Stimulated activated CD8-positive, alpha-beta memory T cell treated with anti-CD3 and anti-CD28 coated beads, Interleukin-12 subunit alpha, Interleukin-12 subunit beta, amount 100 ng/mL, for 1 hour (primary cell): ENCODE data around the gene FTSJ1.
"Not testable (repeated sequence)": the region's sequence is repeated elsewhere in the genome, so short reads cannot be mapped to it uniquely, and the experiment has no call there.

Experiments used
- DNase-seq: peaks from one replicate; pipeline ENCODE4 v3.0.0-alpha.2; 2020; ENCODE audit warnings: low read depth

Gene FTSJ1

DNA sequence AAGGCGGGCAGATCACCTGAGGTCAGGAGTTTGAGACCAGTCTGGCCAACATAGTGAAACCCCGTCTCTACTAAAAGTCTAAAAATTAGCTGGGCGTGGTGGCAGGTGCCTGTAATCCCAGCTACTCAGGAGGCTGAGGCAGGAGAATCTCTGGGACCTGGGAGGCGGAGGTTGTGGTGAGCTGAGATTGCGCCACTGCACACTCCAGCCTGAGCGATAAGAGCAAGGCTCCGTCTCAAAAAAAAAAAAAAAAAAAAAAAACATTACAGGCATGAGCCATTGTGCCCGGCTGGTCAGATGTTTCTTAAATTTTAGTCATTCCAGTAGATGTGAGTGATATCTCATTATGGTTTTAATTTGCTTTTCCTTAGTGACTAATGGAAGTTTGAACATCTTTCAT lies 49.9 kb downstream of the FTSJ1 start:
- not testable (repeated sequence) for DNase-seq

DNA sequence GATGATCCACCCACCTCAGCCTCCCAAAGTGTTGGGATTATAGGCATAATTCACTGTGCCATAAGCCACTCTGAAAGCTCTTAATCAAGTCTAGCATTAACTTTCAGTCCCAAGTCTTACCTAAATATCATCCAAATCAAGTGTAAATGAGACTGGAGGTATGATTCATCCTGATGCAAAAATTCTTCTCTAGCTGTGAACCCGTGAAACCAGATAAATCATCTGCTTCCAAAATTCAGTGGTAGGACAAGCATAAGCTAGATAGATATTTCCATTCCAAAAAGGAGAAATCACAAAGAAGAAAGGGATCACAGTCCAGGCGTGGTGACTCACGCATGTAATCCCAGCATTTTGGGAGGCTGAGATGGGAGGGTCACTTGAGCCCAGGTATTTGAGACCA lies 54.7 kb downstream of the FTSJ1 start:
- no peak for DNase-seq

DNA sequence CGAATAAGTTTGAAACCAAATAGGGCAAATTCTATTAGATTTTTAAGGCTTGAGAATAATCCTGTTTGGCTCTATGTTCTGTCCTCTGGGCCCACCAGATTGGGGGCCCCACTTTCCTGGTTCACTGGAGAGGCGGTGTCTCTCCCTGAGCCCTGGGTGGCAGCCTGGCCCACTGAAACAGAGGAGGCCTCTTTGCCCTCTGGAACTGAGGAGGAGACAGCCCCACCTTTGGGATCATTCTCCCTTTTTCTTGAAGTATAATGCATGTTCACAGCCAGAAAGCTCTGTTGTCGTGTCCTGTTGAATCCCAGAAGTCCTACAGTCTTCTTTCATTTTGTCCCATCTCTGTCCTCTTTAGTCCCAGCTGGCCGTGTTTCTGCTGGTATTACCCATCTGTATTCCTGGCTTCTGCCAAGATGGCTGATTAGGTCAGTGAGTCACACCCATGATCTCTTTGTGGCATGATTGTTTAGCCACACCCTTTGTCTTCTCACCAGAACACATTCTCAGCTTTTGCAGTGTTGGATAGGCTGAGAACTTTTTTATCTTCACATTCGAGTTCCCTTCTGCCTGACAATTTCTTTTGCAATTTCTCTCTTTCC lies 55.5 kb downstream of the FTSJ1 start:
- no peak for DNase-seq

DNA sequence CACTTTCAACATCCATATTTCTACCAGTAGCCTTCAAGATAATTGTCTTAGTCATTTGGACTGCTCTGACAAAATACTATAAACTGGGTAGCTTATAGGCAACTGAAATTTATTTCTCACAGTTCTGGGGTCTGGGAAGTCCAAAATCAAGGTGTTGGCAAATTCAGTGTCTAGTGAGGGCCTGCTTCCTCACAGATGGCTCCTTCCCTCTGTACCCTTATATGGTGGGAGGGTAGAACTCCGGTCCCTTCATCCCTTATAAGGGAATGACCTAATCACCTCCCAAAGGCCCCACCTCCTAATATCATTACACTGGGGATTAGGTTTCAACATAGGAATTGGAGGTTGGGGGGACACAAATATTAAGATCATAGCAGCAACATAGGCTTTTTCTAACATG lies 56.2 kb downstream of the FTSJ1 start:
- DNase-seq = no peak

DNA sequence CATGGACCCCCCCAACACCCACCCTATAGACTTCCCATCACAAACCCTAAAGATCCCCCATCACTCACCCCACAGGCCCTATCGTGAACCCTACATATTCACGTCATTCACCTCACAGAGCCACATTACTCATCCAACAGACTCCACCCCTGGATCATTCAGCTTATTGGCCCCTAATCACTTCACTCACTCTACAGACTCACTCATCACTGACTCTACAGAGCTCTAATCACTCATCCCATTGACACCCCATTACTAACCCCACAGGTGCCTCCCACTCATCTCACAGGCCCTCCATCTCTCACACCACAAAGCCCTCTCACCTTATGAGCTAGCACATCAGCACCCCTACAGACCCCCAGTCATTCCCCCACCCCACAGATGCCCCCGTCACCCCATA lies 57.2 kb downstream of the FTSJ1 start:
- DNase-seq = no peak
